ENCODE measurements around the gene INO80E.

GRCh38 chr16:29984137-29984763, 11.8 kb upstream of the INO80E start:
- TF ChIP-seq, protein P1, sequence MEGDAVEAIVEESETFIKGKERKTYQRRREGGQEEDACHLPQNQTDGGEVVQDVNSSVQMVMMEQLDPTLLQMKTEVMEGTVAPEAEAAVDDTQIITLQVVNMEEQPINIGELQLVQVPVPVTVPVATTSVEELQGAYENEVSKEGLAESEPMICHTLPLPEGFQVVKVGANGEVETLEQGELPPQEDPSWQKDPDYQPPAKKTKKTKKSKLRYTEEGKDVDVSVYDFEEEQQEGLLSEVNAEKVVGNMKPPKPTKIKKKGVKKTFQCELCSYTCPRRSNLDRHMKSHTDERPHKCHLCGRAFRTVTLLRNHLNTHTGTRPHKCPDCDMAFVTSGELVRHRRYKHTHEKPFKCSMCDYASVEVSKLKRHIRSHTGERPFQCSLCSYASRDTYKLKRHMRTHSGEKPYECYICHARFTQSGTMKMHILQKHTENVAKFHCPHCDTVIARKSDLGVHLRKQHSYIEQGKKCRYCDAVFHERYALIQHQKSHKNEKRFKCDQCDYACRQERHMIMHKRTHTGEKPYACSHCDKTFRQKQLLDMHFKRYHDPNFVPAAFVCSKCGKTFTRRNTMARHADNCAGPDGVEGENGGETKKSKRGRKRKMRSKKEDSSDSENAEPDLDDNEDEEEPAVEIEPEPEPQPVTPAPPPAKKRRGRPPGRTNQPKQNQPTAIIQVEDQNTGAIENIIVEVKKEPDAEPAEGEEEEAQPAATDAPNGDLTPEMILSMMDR (conservative IDR thresholded peaks at IDR 0.05 in 1 of 2, IDR thresholded peaks at IDR 0.05 in 1 of 2; ENCODE audit: extremely low read depth in 1 of 2, insufficient read depth in 1 of 2, low read depth in 1 of 2, low read length in 2 of 2), result no peak
- no peak for TF ChIP-seq EZH2 (IDR thresholded peaks at IDR 0.05; ENCODE audit: borderline replicate concordance, low read length)

All from mammary epithelial cell (primary cell).